ENCODE measurements around the gene LHPP. TPM values are rescaled to one million over a fixed set of nuclear protein-coding genes. Genes with fewer than 3 reads are reported as not detected.

Gene LHPP
- total RNA-seq, 1 donor: 12.5 TPM

DNA sequence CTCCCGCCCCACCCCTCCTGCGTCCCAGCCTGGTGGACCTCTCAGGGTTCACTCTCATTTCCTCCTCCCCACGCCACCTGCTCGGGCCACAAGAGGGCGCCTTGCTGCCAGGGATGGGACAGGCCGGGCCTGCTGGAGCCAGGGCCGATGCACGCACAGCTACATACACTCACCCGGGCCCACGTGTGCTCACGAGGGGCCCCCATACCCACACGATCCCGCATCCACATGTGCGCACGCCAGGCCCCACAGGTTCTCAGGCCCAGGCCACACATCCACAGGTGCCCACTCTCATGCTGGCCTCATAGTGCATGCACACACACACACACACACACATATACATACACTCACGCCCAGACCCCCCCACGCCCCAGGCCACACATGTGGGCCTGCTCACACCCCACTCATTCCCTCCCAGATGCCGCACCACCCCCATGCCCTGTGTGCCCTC is 68.6 kb downstream of the LHPP start:
- H3K4me3 ChIP-seq (ENCODE audit: low read depth, low read length): no peak overlapping the region
- TF ChIP-seq, protein P1, sequence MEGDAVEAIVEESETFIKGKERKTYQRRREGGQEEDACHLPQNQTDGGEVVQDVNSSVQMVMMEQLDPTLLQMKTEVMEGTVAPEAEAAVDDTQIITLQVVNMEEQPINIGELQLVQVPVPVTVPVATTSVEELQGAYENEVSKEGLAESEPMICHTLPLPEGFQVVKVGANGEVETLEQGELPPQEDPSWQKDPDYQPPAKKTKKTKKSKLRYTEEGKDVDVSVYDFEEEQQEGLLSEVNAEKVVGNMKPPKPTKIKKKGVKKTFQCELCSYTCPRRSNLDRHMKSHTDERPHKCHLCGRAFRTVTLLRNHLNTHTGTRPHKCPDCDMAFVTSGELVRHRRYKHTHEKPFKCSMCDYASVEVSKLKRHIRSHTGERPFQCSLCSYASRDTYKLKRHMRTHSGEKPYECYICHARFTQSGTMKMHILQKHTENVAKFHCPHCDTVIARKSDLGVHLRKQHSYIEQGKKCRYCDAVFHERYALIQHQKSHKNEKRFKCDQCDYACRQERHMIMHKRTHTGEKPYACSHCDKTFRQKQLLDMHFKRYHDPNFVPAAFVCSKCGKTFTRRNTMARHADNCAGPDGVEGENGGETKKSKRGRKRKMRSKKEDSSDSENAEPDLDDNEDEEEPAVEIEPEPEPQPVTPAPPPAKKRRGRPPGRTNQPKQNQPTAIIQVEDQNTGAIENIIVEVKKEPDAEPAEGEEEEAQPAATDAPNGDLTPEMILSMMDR (IDR thresholded peaks at IDR 0.05; ENCODE audit: insufficient read depth, low read depth, low read length): peak; percentile 93
- DNase-seq (ENCODE audit: low read depth): peak; percentile 79

DNA sequence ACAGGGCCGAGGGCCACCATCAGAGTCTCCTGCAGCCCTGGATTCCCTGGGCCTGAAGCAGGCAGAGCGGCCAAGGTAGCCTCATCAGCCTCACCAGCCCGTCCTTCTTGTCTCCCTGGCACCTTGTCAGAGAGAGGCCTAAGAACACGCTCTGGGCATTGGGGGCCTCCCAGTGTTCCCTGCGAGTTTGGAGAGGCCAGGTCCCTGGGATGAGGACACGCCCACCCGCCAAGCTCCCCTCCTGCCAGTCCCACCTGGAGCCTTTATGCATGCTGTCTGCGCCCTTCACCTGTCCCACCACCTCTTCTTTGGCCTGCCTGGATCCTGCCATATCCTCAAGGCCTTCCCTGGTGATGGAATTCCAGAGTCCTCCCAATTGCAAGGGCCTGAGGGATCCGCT is 69.2 kb downstream of the LHPP start:
- no peak overlapping the region for H3K4me3 ChIP-seq (ENCODE audit: low read depth, low read length)
- TF ChIP-seq, protein P1 (IDR thresholded peaks at IDR 0.05; ENCODE audit: insufficient read depth, low read depth, low read length): no peak
- DNase-seq (ENCODE audit: low read depth): no peak

DNA sequence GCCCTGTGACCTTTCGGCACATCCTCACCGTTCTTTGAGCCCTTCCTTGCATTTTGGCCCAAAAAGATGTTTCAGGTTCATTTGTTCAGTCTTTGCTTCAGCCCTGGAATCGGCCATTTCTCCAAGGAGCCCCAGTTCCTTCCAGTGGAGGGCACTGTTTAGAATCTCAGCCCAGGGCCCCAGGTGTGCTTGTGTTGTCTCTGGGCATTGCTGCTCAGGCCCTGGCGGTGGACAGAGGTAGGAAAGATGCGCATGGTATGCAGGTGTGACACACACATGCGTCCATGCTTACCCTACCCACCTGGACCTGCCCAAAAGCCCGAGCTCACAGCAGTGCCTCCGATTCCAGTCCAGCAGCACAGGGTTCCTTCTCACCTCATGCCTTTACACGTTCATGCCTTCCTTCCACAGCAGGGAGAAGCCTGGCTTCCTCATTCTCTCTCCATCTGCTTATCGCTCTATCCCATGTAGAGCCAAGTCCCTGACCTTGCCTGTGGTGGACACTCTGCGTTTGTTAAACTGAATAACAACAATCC is 70.6 kb downstream of the LHPP start:
- no peak overlapping the region for H3K4me3 ChIP-seq (ENCODE audit: low read depth, low read length)
- DNase-seq (ENCODE audit: low read depth): no peak
- TF ChIP-seq, protein P1 (IDR thresholded peaks at IDR 0.05; ENCODE audit: insufficient read depth, low read depth, low read length): peak; percentile 27

GRCh38 chr10:124532788-124533187 is 71.2 kb downstream of the LHPP start:
- no peak overlapping the region for H3K4me3 ChIP-seq (ENCODE audit: low read depth, low read length)
- TF ChIP-seq, protein P1 (IDR thresholded peaks at IDR 0.05; ENCODE audit: insufficient read depth, low read depth, low read length): no peak
- DNase-seq (ENCODE audit: low read depth): no peak

- no peak for DNase-seq (ENCODE audit: low read depth)
- no peak overlapping the region for H3K4me3 ChIP-seq (ENCODE audit: low read depth, low read length)
- TF ChIP-seq, protein P1 (IDR thresholded peaks at IDR 0.05; ENCODE audit: insufficient read depth, low read depth, low read length): no peak
Measured at GRCh38 chr10:124533266-124533665, 71.6 kb downstream of the LHPP start.

- DNase-seq (ENCODE audit: low read depth): no peak
- TF ChIP-seq, protein P1 (IDR thresholded peaks at IDR 0.05; ENCODE audit: insufficient read depth, low read depth, low read length): peak; percentile 32
- no peak overlapping the region for H3K4me3 ChIP-seq (ENCODE audit: low read depth, low read length)
Measured at GRCh38 chr10:124534231-124534798, 72.7 kb downstream of the LHPP start.

Data from fibroblast of villous mesenchyme (primary cell).